Activated T-helper 9 cell treated with anti-CD3 and anti-CD28 coated beads, Interleukin-2, amount 50 U/mL, for 16 hours (primary cell): ENCODE results near the gene KIF12.
A peak's percentile ranks its signal among the peaks of the same experiment; 100 is the strongest.

Experiments used
- DNase-seq: peaks from one replicate; pipeline ENCODE4 v3.0.0-alpha.2; 2020; ENCODE audit warnings: low read depth

KIF12 gene

GRCh38 chr9:114123031-114123977 is 24.2 kb upstream of the KIF12 start:
- DNase-seq: no peak

GRCh38 chr9:114122136-114123027 is 23.3 kb upstream of the KIF12 start:
- DNase-seq: no peak

GRCh38 chr9:114121227-114122135 is 22.4 kb upstream of the KIF12 start:
- DNase-seq: no peak

GRCh38 chr9:114120192-114121014 is 21.3 kb upstream of the KIF12 start:
- DNase-seq: no peak

- DNase-seq: no peak
These were observed 20.4 kb upstream of the KIF12 start for GRCh38 chr9:114119242-114120191.

- no peak for DNase-seq
These were observed 19.1 kb upstream of the KIF12 start for GRCh38 chr9:114117996-114118830.

GRCh38 chr9:114117614-114117995 is 18.5 kb upstream of the KIF12 start:
- no peak for DNase-seq

- DNase-seq: no peak
These were observed 17.1 kb upstream of the KIF12 start for GRCh38 chr9:114116126-114116747.

- no peak for DNase-seq
These were observed 16.6 kb upstream of the KIF12 start for GRCh38 chr9:114115654-114116125.

- no peak for DNase-seq
These were observed 15.3 kb upstream of the KIF12 start for GRCh38 chr9:114114364-114114763.

- DNase-seq: no peak
These were observed 13.9 kb upstream of the KIF12 start for GRCh38 chr9:114112778-114113584.

GRCh38 chr9:114112325-114112724 is 13.2 kb upstream of the KIF12 start:
- no peak for DNase-seq

- no peak for DNase-seq
These were observed 11.1 kb upstream of the KIF12 start for GRCh38 chr9:114110180-114110579.

GRCh38 chr9:114109124-114109523 is 10.0 kb upstream of the KIF12 start:
- DNase-seq: no peak

GRCh38 chr9:114108016-114108833 is 9.1 kb upstream of the KIF12 start:
- DNase-seq: peak; percentile 19

GRCh38 chr9:114107286-114108001 is 8.4 kb upstream of the KIF12 start:
- DNase-seq: no peak
